HEK293 (cell line): ENCODE results near the gene SLC25A40.

ENCODE experiments used
- CTCF ChIA-PET: fragments of 350-600 bp; formaldehyde crosslinking; extraction: SDS; loops from one replicate; lab custom pipeline; 2021; ENCODE audit warnings: antibody characterized with exemption; lab: Yijun Ruan, JAX
- POLR2A ChIA-PET: fragments of 300-600 bp; formaldehyde crosslinking; extraction: SDS; loops from one replicate; lab custom pipeline; 2020; ENCODE audit warnings: antibody characterized with exemption, inconsistent platforms; lab: Yijun Ruan, JAX
- H3K27ac ChIP-seq: fragments of 200-500 bp; sonication (Bioruptor generic); 2 replicates; pipeline ENCODE4 v1.5.1; 2014; ENCODE audit warnings: low read depth, low read length, control low read depth, inconsistent platforms; ENCODE audit errors: extremely low read depth
- H3K36me3 ChIP-seq, 2 experiments: fragments of 200-500 bp in 1 of 2; sonication (Bioruptor generic) in 1 of 2; 1 replicate in 1 of 2; 2 replicates in 1 of 2; pipeline ENCODE4 v1.5.1; 2014 to 2017; ENCODE audit warnings: inconsistent platforms in 2 of 2, low read length in 2 of 2; ENCODE audit not compliant: control insufficient read depth in 2 of 2, insufficient read depth in 1 of 2
- H3K4me1 ChIP-seq: fragments of 200-500 bp; sonication (Bioruptor generic); 2 replicates; pipeline ENCODE4 v1.5.1; 2014; ENCODE audit warnings: mild to moderate bottlenecking, low read length, inconsistent platforms; ENCODE audit not compliant: control insufficient read depth, insufficient read depth
- H3K4me3 ChIP-seq: 2 replicates; pipeline ENCODE4 v1.5.1; 2011; ENCODE audit warnings: low read depth, mild to moderate bottlenecking, control low read depth, low read length, moderate library complexity
- H3K9me3 ChIP-seq: fragments of 200-500 bp; sonication (Bioruptor generic); 2 replicates; pipeline ENCODE4 v1.5.1; 2014; ENCODE audit warnings: low read depth, low read length, inconsistent platforms; ENCODE audit not compliant: control insufficient read depth, insufficient read depth
- CTCF ChIP-seq: fragments of 450-650 bp; formaldehyde crosslinking; IDR thresholded peaks from 2 replicates; pipeline ENCODE4 v1.5.1; 2016; ENCODE audit warnings: missing biosample characterization, missing genetic modification characterization
- KLF17 ChIP-seq: fragments of 450-650 bp; formaldehyde crosslinking; IDR thresholded peaks from 2 replicates; pipeline ENCODE4 v1.5.1; 2016; ENCODE audit warnings: missing biosample characterization, missing genetic modification characterization
- ZBTB10 ChIP-seq: fragments of 450-650 bp; formaldehyde crosslinking; IDR thresholded peaks from 2 replicates; pipeline ENCODE4 v1.5.1; 2016; ENCODE audit warnings: missing biosample characterization, missing genetic modification characterization
- ZFP37 ChIP-seq: fragments of 450-650 bp; formaldehyde crosslinking; IDR thresholded peaks from 2 replicates; pipeline ENCODE4 v1.5.1; 2016; ENCODE audit warnings: missing biosample characterization, missing genetic modification characterization
- ZNF394 ChIP-seq: fragments of 450-650 bp; formaldehyde crosslinking; IDR thresholded peaks from 2 replicates; pipeline ENCODE4 v1.5.1; 2016; ENCODE audit warnings: missing biosample characterization, missing genetic modification characterization, mild to moderate bottlenecking, moderate library complexity, borderline replicate concordance
- ZNF449 ChIP-seq: fragments of 450-650 bp; formaldehyde crosslinking; IDR thresholded peaks from 2 replicates; pipeline ENCODE4 v1.5.1; 2017; ENCODE audit warnings: missing biosample characterization, mild to moderate bottlenecking, missing genetic modification characterization, moderate library complexity
- ZNF510 ChIP-seq: fragments of 450-650 bp; formaldehyde crosslinking; IDR thresholded peaks from 2 replicates; pipeline ENCODE4 v1.5.1; 2018; ENCODE audit warnings: mild to moderate bottlenecking, missing genetic modification characterization, missing biosample characterization; ENCODE audit not compliant: insufficient replicate concordance

Gene SLC25A40

GRCh38 chr7:87784424-87784823 lies 91.7 kb downstream of the SLC25A40 start:
- H3K4me3 ChIP-seq, result no peak overlapping the region
- ChIA-PET POLR2A (no interaction called here), CTCF (no interaction called here)
- no peaks in the 10 kb centered on the region for H3K36me3 ChIP-seq
- no peaks in the 10 kb centered on the region for H3K4me1 ChIP-seq
- no peaks in the 10 kb centered on the region for H3K9me3 ChIP-seq
- TF ChIP-seq ZNF449 (tag by site-specific recombination) (no peak), ZNF510 (tag by site-specific recombination) (no peak), ZBTB10 (no peak), ZNF394 (tag by site-specific recombination) (no peak), KLF17 (tag by site-specific recombination) (no peak), CTCF (tag by site-specific recombination) (no peak), ZFP37 (tag by site-specific recombination) (no peak)
- H3K27ac ChIP-seq, result no peak overlapping the region
